Erythroblast (primary cell): ENCODE results near the gene PRTFDC1.

Source experiments
- GATA1 ChIP-seq: IDR thresholded peaks from 2 replicates; pipeline ENCODE4 v1.6.1; 2011; ENCODE audit warnings: low read depth, mild to moderate bottlenecking, control low read depth, low read length, moderate library complexity
- POLR2A ChIP-seq: IDR thresholded peaks from 2 replicates; pipeline ENCODE4 v1.6.1; 2011; ENCODE audit warnings: mild to moderate bottlenecking, low read length

- TF ChIP-seq POLR2A = no peak
- no peak for TF ChIP-seq GATA1
Measured at GRCh38 chr10:24969841-24970281, 17.5 kb upstream of the PRTFDC1 start.
